ENCODE results near the gene SNX27. TPM values are rescaled to one million over a fixed set of nuclear protein-coding genes. Genes with fewer than 3 reads are reported as not detected.

The SNX27 gene
- total and polyA plus RNA-seq, 11 donors, result 9.6 to 39.4 (median 29.0) TPM

- no peaks in the 10 kb centered on the region for H3K36me3 ChIP-seq
- intact Hi-C loops (cut with DNase I), result no loop called here
- no peak for ATAC-seq
Observed at GRCh38 chr1:151604291-151604690, 7.6 kb upstream of the SNX27 start.

GRCh38 chr1:151606384-151606783 is 5.5 kb upstream of the SNX27 start:
- TF ChIP-seq POLR2A (IDR thresholded peaks at IDR 0.05), result no peak
- no peak for TF ChIP-seq CTCF (IDR thresholded peaks at IDR 0.05)
- intact Hi-C loops (cut with DNase I), result no loop called here

More at GRCh38 chr1:151604291-151604690, 7.6 kb upstream of the SNX27 start:
- no peak for DNase-seq
- Histone ChIP-seq H3K27ac (no peak overlapping the region), H3K4me3 (no peak overlapping the region), H3K4me1 (peaks cover 0 to 10% (median 0%) of the 10 kb centered on the region in 12 donors), H3K9me3 (no peaks in the 10 kb centered on the region), H3K27me3 (peaks cover 0 to 6% (median 0%) of the 10 kb centered on the region in 9 donors)
- no peak for TF ChIP-seq POLR2A (IDR thresholded peaks at IDR 0.05)
- no peak for TF ChIP-seq CTCF (IDR thresholded peaks at IDR 0.05)
- WGBS, 4 donors, result 70 to 82% (median 78%) methylated on average over 2 of the region's 2 CpGs

GRCh38 chr1:151606857-151607256 is 5.0 kb upstream of the SNX27 start:
- intact Hi-C loops (cut with DNase I), result no loop called here

More at GRCh38 chr1:151606384-151606783, 5.5 kb upstream of the SNX27 start:
- Histone ChIP-seq H3K4me3 (no peak overlapping the region), H3K27me3 (peaks cover 0 to 6% (median 0%) of the 10 kb centered on the region in 9 donors), H3K9me3 (no peaks in the 10 kb centered on the region), H3K27ac (no peak overlapping the region), H3K4me1 (peaks cover 0 to 20% (median 3%) of the 10 kb centered on the region in 12 donors), H3K36me3 (no peaks in the 10 kb centered on the region)
- ATAC-seq (no peak), DNase-seq (no peak)

GRCh38 chr1:151610142-151610541 is 1.7 kb upstream of the SNX27 start:
- intact Hi-C loops (cut with DNase I), result loop anchor here in 1 of 10 donors (5.0 kb wide), 1 partner anchor 117 kb away; no protein-coding TSS in a partner anchor
- H3K36me3 ChIP-seq, result peaks cover 0 to 6% (median 0%) of the 10 kb centered on the region in 9 donors
- H3K9me3 ChIP-seq, result no peaks in the 10 kb centered on the region
- no peak overlapping the region for H3K27ac ChIP-seq
- 90 to 97% (median 93%) methylated on average over 3 of the region's 3 CpGs for WGBS, 4 donors
- no peak for ATAC-seq
- H3K4me3 ChIP-seq, result no peak overlapping the region
- no peak for TF ChIP-seq POLR2A (IDR thresholded peaks at IDR 0.05)
- no peak for TF ChIP-seq CTCF (IDR thresholded peaks at IDR 0.05)
- H3K4me1 ChIP-seq, result peaks cover 0 to 44% (median 9%) of the 10 kb centered on the region in 12 donors
- DNase-seq, result no peak
- no peaks in the 10 kb centered on the region for H3K27me3 ChIP-seq

More at GRCh38 chr1:151606857-151607256, 5.0 kb upstream of the SNX27 start:
- no peaks in the 10 kb centered on the region for H3K36me3 ChIP-seq
- ATAC-seq (no peak), DNase-seq (no peak)
- peaks cover 0 to 23% (median 4%) of the 10 kb centered on the region in 12 donors for H3K4me1 ChIP-seq
- no peak for TF ChIP-seq POLR2A (IDR thresholded peaks at IDR 0.05)
- no peak for TF ChIP-seq CTCF (IDR thresholded peaks at IDR 0.05)
- H3K4me3 ChIP-seq, result no peak overlapping the region
- H3K9me3 ChIP-seq, result no peaks in the 10 kb centered on the region
- WGBS, 4 donors, result 63 to 82% (median 70%) methylated on average over 3 of the region's 3 CpGs
- H3K27ac ChIP-seq, result no peak overlapping the region
- peaks cover 0 to 6% (median 0%) of the 10 kb centered on the region in 9 donors for H3K27me3 ChIP-seq

Measured in heart left ventricle (tissue), 16 donors.